HG02588 (cell line): Measurements from ENCODE around the gene STXBP5.
"Not testable (repeated sequence)": the region's sequence is repeated elsewhere in the genome, so short reads cannot be mapped to it uniquely, and the experiment has no call there.

Source experiments
- ATAC-seq: cut with Tn5 transposase; IDR thresholded peaks from one replicate; pipeline ENCODE4 v1.9.1; 2021; ENCODE audit warnings: mild to moderate bottlenecking, moderate library complexity; ENCODE audit not compliant: unreplicated experiment

The STXBP5 gene

DNA sequence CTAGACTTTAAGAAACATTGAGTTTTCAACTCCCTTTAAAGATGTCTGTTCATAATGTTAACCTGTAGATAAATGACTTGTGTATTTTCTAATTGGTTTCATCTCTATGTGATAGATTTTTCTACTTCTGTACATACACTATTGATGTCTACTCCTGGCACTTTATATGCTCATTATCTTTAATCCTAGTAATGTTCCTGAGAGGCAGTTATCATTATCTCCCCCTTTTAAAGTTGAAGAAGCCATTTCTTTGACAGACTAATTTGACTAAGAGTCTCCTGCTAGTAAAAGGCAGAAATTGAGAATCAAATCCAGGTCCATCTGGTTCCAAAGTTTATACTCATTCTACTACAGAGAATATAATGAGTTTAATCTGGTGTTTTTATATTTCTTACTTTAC, 167.1 kb downstream of the STXBP5 start:
- no peak for ATAC-seq

DNA sequence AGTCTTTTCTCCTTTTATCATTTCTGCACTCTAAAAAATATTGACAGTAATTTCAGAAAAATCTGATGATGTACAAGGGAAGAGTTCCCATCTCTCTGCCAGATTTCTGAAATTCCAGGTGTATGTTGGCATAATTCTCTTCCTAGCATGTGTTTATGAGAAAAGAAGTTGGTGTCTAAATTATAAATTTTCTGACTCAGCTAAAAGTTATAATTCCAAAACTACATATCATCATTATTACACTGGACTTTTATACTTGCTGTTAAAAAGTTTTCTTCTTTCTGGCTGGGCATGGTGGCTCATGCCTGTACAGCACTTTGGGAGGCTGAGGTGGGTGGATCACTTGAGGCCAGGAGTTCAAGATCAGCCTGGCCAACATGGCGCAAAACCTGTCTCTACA, 168.6 kb downstream of the STXBP5 start:
- ATAC-seq: no peak

DNA sequence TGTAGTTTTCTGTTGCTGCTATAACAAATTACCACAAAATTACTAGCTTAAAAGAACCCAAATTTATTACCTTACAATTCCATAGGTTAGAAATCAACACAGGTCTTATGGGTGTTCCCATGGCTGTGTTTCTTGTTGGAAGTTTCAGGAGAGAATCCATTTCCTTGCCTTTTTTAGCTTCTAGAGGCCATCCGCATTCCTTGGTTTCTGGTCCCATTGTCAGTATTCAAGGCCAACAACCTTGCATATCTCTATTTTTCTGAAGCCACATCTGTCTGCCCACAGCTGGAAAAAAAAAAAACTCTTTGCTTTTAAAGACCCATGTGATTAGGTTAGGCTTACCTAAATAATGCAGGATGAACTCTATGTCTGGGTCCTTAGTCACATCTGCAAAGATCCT, 174.6 kb downstream of the STXBP5 start:
- no peak for ATAC-seq

DNA sequence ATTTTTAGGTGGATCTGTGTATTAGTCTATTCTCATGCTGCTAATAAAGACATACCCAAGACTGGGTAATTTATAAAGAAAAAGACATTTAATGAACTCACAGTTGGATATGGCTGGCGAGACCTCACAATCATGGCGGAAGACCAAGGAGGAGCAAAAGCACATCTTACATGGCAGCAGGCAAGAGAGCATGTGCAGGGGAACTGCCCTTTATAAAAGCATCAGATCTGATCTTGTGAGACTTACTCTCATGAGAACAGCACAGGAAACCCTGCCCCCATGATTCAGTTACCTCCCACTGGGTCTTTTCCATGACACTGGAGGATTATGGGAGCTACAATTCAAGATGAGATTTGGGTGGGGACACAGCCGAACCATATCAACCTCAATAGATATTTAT, 176.6 kb downstream of the STXBP5 start:
- not testable (repeated sequence) for ATAC-seq

DNA sequence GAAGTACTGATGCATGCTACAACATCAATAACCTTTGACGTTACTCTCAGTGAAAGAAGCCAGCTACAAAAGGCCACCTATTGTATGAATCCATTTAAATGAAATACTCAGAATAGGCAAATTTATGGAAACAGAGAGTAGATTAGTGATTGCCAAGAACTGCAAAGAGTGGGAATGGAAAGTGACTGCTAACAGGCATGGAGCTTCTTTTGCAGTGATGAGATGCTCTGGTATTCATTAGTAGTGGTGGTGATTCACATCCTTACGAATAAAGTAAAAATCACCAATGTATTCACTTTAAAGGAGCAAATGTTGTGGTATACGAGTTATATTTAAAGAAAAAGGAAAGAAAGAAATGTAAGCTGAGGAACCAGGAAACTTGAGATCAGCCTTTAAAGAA, 177.5 kb downstream of the STXBP5 start:
- no peak for ATAC-seq

DNA sequence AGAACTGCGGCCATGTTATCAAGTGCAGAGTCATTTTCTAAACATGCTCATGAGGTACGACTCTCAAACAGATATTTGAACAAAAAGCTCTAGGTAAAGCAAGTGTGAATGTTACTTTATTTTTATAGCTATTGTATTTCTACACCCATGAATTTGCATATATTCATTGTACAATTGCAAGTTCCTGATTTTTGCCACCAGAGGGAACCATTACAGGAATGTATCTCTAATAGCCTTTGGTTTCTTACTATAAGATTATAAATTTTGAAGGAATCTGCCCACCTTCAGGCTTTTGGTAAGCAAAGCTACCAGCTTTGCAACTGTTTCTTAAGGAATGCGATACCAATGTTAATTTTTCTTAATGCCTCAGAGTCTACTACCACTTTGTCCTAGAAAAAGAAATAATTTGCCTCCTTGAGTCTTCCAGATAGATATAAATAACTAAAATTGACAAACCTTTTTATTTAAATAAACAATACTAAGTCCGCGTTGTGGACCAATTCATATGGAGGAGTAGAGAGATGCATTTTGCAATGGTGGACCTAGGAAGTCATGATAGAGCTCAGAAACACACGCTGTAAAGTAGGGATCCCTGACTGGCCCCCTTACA, 178.8 kb downstream of the STXBP5 start:
- ATAC-seq: no peak

DNA sequence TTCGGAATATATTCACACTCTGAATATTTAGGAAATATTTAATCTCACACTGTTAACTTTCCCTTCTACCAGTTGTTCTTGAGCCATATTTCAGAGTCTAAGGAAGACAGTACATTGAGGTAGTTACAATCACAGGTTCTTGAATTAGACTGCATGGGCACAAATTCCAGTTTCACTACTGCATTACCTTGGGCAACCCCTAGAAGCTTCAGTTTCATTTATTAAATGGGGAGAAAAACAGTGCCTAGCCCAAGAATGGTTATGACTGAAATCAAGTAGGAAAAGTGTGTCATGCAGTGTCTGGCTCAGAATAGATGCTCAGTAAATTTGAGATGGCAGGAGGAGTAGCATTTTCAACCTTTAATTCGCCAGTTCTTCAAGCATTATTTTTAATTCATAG, 179.8 kb downstream of the STXBP5 start:
- ATAC-seq: no peak

DNA sequence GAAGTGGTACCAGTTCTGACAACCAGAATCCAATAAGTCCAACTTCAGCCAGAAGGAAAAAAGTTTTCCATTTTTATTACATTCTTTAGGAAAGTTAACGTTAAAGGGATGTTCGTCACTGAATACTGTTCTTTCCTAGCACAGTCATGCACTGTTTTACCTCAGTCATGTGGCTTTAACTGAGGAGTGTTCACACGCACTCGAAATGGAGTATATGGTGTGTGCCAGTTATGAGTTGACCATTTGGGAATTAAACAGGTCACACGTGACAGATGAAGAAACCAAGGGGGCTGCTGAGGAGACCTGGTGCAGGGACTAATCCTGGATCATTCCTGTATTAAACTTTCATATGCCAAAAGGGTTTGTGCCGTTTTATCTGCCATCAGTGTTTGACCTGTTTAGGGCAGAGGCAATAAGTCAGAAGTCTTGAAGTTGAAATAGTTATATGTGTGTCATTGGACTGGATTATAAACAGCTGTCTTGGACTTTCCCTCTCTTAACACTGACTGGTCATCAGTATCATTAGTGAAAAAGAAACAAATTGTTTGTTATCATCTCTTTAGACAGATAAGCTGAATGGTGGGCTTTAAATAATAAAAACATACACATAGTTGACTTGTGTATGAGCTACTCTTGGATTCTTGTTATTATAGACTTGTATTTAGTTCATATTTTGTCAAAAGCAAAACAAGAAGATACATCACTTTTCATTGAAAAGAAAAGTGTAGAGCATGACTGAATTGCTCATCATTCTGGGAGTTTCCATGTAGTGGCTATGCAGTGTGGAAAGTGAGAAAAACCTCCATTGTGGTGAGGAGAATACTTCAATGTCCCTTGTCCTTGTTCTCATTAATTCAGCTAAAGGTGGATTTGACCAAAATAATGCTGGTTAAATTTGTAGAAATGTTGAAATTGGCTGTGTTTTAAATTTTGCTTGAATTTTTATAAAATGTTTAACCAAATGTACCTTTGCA, 180.8 kb downstream of the STXBP5 start:
- peak; percentile 62 for ATAC-seq

DNA sequence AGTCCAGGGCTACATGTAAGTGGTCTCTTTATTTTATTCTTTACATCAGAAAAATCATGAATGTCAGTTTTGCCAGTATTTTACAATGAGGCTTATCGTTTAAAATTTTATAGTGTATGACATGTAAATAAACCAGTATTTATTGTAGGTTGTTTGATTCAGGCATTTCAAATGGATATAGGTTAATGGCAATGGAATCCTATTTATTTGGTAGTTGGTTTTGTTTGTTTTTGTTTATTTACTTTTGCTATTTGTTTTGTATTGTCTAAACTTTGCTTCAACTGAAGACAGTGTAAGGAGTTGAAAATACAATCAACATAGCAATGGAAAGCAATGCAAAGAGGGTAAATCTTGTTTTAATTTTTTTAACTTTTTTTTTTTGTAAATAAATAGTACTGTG, 185.2 kb downstream of the STXBP5 start:
- no peak for ATAC-seq

DNA sequence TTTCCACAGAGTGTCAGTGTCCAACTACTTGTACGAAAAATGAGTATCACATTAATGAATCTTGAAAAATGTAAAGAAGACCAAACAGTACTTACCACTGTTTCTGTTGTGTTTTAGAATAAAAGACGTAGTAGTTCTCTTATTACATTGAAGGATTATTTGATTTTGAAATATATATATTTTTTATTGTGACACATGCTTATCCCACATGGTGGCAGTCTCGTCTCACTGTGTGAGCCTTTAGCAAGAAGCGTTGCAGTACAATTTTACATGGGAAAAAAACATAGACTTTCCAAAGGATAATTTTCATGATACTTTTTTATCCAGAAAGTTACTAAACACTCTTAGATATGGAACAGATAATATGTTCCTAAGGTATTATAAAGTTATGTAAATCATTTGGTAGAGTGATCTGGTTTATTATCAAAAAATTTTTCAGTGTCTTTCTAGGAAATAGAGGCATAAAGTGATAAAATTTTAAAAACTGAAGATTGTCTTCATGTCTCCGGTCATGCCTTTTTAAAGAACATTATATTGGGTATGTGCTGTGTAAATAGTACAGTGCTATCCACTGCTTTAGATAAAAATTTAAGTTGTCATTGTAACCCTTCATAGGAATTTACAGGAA, 186.8 kb downstream of the STXBP5 start:
- ATAC-seq: no peak

DNA sequence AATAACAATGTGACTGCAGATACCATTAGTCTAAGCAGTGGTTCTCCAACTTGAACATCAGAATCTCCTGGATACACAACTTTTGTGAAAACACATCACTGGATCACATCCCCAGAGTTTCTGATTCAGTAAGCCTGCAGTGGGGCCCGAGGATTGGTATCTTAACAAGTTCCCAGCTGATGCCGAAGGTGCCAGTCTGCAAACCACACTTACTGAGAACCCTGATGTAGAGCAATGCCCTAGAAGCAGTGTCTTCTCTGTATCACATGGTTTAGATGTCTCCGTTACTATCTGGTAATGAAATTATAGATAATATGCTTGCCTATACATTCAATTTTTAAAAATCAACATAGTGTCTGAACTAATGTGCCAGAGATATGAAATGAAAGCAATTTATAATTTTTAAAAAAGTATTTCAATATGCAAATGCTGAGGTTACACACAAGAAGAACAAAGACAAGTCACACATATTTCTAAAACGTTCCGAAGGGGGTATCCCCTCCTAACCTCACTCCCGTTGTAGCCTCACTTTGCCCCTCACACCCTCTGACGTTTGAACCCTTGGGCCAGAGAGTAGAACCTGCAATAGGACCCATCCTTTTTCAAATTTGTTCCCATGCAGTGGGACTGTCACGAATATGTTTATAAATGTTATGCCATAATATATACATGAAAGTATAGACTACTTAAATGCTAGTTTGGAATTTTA, 188.9 kb downstream of the STXBP5 start:
- no peak for ATAC-seq

DNA sequence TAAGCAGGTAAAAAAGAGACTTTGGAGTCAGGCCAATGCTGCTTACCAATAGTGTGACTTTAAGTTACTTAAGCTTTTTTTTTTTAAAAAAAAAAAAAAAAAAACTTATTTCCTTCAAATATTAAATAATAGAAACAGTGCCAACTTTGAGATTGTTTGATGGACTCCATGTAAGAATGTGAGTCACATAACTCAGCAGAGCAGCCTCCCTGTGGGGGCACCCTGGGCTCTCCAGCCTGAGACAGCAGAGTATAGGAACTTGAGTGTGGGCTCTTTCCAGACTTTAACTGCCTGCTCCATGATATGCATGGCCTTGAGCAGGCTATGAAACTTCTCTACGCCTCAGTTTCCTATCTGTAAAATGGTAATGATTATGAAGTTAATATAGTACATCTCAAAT, 190.9 kb downstream of the STXBP5 start:
- no peak for ATAC-seq

DNA sequence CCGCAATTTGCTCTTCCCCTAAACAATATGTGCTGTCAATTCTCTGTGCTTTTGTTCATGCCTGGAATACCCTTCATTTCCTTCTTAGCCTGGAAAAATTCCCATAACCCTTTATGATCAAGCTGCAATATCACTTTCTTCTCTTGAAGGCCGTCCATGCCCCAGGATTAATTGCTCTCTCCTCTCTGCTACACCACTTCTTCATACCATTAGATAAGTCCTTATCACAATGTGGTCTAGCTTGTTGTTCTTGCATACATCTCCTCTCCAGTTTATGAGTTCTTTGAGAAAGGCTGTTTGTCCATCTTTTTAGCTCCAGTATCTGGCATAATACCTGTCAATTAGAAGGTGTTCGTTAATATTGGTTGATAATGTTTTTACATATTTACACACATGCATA, 193.1 kb downstream of the STXBP5 start:
- no peak for ATAC-seq

DNA sequence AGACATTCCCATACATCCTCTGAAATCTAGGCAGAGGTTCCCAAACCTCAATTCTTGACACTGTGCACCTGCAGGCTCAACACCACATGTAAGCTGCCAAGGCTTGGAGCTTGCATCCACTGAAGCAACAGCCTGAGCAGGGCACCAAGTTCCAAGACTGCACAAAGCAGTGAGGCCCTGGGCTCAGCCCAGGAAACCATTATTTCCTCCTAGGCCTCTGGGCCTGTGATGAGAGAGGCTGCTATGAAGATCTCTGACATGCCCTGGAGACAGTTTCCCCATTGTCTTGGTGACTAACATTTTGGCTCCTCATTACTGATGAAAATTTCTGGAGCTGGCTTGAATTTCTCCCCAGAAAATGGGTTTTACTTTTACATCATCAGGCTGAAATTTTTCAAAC, 196.8 kb downstream of the STXBP5 start:
- ATAC-seq: no peak

DNA sequence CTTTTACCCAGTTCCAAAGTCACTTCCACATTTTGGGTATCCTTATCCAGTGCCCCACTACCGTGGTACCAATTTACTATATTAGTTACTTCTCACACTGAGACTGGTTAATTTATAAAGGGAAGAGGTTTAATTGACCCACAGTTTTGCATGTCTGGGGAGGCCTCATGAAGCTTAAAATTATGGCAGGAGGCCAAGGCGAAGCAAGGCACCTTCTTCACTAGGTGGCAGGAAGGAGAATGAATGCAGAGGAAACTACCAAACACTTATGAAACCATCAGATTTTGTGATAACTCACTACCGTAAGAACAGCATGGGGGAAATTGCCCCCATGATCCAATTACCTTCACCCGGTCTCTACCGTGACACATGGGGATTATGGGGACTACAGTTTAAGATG, 197.6 kb downstream of the STXBP5 start:
- ATAC-seq: no peak

DNA sequence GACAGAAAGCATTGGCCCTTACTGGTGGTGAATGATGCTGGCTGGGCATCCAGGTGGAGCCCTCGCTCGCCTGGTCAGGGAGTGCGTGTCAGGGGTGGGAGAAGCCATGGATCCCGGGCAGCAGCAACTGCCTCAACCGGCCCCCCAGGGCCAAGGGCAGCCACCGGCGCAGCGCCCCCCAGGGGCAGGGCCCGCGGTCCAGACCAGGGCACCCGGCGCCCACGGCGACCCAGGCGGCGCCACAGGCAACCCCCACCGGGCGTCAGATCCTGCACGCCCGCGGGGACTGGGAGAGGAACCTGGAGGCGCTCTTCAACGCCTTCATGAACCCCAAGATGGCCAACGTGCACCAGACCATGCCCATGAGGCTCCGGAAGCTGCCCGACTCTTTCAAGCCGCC, 202.6 kb downstream of the STXBP5 start:
- no peak for ATAC-seq

DNA sequence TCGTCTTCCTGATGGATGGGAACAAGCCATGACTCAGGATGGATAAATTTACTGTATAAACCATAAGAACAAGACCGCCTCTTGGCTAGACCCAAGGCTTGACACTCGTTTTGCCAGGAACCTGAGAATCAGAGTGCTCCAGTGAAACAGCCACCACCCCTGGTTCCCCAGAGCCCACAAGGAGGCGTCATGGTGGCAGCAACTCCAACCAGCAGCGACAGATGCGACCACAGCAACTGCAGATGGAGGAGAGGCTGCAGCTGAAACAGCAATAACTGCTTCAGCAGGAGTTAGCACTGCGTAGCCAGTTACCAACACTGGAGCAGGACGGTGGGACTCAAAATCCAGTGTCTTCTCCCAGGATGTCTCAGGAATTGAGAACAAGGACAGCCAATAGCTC, 203.4 kb downstream of the STXBP5 start:
- ATAC-seq: no peak

DNA sequence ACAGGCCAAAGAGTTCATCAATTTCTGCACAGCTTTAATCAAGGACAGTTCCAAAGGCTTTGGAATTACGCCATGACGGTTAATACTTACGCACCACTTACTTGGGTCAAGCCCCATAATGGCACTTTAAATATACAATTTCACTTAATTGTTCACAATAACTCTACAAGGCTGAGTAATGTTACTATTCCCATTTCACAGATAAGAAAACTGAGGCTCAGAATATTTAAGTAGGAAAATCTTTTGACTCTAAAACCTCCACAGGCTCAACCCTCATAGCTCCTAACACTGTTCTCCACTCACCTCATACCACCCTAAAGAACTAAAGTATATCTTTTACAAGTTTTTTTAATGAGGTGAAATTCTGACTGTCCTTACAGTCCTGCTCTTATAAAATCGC, 212.4 kb downstream of the STXBP5 start:
- ATAC-seq: no peak

DNA sequence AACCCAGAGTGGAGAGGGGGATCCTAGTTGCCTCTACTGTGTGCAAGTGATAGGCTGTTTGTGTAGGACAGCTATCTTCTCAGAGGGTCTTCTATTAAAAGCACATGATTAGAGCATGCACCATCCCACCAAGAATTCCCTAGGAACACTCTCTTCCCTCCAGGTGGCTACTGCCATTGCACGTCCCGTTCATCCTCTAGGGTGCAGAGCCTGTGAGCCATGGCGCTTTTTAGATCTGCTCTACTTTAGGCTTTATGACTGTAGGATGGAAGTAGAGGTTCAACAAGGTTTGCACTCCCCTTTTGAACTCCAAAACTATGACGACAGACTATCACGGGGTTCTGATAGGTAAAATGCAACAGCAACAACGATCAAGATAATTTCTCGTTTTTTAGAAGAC, 213.7 kb downstream of the STXBP5 start:
- ATAC-seq: no peak

DNA sequence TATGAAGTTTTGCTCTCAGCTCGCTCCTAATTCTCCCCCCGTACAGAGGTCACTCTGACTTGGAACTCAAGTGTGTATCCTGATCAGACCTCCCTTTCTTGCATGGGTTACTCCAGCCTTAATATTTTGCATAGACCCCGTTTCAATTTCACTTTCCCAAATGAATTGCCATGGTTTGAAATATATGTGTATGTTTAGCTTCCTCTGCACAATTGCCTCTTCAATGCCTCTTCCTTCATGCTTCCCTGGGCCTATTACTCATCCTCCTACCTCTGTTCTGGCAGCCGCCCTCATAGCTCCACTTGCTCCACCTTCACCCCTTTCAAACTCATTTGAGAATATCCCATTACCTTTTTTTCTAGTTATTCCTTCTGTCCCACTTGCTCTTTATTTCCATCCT, 214.3 kb downstream of the STXBP5 start:
- no peak for ATAC-seq

DNA sequence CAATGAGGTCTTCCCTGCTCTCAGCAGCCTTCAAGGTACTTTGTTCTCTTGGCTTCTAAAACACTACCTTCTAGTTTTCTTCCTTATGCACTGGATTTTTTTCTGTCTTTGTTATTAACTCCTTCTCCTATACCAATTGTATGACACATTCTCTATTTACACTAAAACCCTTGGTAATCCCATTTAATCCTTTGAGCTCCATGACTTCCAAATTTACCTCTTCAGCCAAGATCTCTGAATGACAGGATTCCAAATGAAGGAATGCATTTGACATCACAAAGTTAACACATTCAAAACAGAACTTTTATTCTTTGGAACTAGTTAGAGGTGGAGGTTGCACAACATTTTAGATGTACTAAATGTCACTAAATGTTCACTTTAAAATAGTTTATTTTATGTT, 217.7 kb downstream of the STXBP5 start:
- ATAC-seq: no peak
